Effector memory CD4-positive, alpha-beta T cell (primary cell): ENCODE data around the gene CEP78.

ENCODE experiments used
- DNase-seq, 3 donors: peaks; one replicate each; pipeline ENCODE4 v3.0.0-alpha.2; 2020
- H3K27ac ChIP-seq: 2 replicates; pipeline ENCODE4 v1.7.0; 2013; ENCODE audit warnings: mild to moderate bottlenecking, low read length, moderate library complexity; ENCODE audit not compliant: insufficient read depth, poor library complexity, severe bottlenecking
- H3K27me3 ChIP-seq: replicated peaks from 2 replicates; pipeline ENCODE4 v1.7.0; 2013; ENCODE audit warnings: mild to moderate bottlenecking, low read length; ENCODE audit not compliant: insufficient read depth, control insufficient read depth, poor library complexity, severe bottlenecking
- H3K36me3 ChIP-seq: 2 replicates; pipeline ENCODE4 v1.7.0; 2013; ENCODE audit warnings: mild to moderate bottlenecking, low read length, moderate library complexity; ENCODE audit not compliant: control insufficient read depth, insufficient read depth
- H3K4me1 ChIP-seq: 2 replicates; pipeline ENCODE4 v1.7.0; 2013; ENCODE audit warnings: low read length, mild to moderate bottlenecking; ENCODE audit not compliant: control insufficient read depth, insufficient read depth, poor library complexity, severe bottlenecking
- H3K4me3 ChIP-seq: 2 replicates; pipeline ENCODE4 v1.7.0; 2013; ENCODE audit warnings: low read length, low read depth, mild to moderate bottlenecking; ENCODE audit not compliant: insufficient read depth, poor library complexity, severe bottlenecking
- H3K9me3 ChIP-seq: 2 replicates; pipeline ENCODE4 v1.7.0; 2013; ENCODE audit warnings: mild to moderate bottlenecking, low read length, moderate library complexity; ENCODE audit not compliant: control insufficient read depth

CEP78 gene

DNA sequence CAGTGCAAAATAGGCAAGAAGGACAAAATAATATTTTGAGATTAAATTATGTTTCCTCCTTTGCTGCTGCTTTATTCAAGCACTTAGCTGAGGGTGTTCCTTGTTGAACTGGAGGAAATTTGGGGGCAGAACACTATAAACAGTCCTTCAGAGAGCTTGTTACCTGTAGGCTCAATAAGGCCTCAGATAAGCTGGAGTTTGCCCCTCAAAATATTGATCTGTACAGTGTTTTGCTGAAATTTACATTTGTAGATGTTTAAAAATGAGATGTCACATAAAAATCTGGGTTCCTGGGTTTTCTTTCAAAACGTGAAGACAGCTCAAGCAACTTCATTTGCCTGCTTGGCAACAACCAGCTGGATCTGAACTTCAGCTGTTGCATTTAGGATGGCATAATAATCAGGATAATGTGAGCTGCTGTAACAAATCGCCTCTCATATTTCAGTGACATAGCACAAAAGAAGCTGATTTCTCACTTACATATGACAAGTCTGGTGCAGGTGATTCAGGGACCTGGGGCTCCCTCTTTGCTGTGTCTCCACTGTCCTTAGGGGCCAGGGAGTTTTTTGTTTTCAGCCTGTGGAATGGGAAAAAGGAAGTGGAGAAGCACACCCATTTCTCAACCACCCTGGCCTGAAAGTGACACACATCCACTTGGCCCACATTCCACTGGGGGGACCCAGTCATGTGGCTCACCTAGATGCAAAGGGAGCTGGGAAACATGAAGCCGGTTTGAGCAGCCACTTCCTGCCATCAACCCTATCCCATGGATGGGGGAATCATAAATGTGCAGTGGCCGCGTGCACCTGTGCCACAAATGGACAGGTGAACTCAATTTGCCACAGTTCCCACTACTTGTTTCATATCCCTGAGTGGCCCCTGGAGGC, 58.7 kb downstream of the CEP78 start:
- peaks cover 16% of the 10 kb centered on the region for H3K4me1 ChIP-seq

DNA sequence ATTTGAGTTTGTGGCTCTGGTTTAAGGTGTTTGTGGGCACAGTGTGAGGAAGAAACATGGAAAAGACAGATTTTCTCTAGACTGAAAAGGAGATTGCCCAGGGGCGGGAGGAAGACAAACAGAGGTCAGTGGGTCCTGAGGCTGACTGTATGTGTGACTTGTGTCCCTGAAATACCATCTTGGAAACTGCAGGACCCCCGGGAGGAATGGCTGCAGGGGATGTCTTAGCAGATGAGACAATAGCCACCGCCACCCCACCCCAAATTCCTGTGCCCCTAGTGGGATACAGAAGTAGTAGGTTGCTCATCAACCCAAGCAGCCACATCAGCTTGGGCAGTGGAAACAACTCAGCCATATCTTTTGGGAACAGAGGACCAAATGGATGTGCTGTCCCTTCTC, 59.3 kb downstream of the CEP78 start:
- Histone ChIP-seq H3K4me3 (no peak overlapping the region), H3K36me3 (no peaks in the 10 kb centered on the region), H3K27ac (no peak overlapping the region), H3K9me3 (no peaks in the 10 kb centered on the region), H3K27me3 (no peaks in the 10 kb centered on the region), H3K4me1 (peaks cover 16% of the 10 kb centered on the region)
- DNase-seq = no peak

More for the DNA sequence above, 58.7 kb downstream of the CEP78 start:
- Histone ChIP-seq H3K4me3 (no peak overlapping the region), H3K27me3 (no peaks in the 10 kb centered on the region), H3K36me3 (no peaks in the 10 kb centered on the region), H3K27ac (no peak overlapping the region), H3K9me3 (no peaks in the 10 kb centered on the region)
- DNase-seq = no peak

DNA sequence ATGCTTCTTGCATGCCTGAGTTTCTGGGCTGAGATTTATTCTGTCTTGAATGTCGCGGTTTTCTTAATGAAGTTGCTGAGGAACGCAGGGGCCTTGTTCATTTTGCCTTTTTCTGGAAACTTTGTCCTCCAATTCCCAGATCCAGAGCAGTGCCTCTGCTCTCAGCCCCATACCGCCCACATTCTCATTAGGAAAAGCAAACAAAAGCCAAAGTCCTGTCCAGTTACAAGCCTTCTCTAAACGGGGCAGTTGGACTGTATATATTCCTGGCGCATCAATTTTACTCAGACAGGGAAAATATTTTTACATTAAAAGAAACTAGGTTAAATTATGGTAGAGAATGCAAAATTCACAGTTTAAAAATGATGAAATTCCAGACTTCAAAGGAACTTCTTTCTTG, 59.9 kb downstream of the CEP78 start:
- peak overlapping the region; percentile 77 for H3K4me3 ChIP-seq
- H3K27ac ChIP-seq = no peak overlapping the region
- no peaks in the 10 kb centered on the region for H3K36me3 ChIP-seq
- DNase-seq = no peak
- H3K4me1 ChIP-seq = peaks cover 16% of the 10 kb centered on the region
- no peaks in the 10 kb centered on the region for H3K9me3 ChIP-seq
- no peaks in the 10 kb centered on the region for H3K27me3 ChIP-seq

DNA sequence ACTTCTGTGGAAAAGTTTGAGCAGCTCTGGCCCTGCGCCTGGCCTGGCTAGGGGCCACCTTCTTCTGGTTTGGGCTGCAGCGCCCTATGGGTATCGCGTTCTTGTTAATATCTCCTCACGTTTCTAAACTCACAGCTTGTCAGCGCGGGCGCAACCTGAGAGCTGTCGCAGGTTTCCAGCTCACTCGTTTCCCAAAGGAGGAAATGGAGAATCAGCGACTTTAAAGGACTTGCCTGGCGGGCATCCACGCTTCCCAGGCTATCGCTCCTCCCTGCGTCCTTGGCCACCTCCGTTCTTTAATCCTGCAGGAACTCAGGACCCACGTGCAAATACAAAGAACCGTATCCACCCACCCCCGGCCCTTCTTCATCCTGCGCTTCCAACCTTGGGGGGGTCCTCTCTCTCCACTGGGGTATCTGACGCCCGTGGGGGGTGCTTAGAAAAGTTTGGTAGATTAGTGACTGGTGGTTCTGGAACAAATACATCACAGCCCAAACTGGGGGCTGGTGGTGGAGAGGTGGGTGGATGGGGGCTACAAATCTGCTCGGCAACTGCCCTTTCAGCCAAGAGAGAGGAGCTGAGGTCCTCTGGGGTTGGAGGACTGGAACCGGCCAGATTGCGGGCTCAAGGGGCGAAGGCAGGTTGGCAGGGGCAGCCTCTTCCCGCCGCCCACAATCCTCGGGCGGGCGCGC, 60.5 kb downstream of the CEP78 start:
- Histone ChIP-seq H3K4me3 (peak overlapping the region; percentile 77), H3K4me1 (peaks cover 16% of the 10 kb centered on the region), H3K36me3 (no peaks in the 10 kb centered on the region), H3K27ac (no peak overlapping the region), H3K27me3 (no peaks in the 10 kb centered on the region), H3K9me3 (no peaks in the 10 kb centered on the region)
- no peak for DNase-seq

DNA sequence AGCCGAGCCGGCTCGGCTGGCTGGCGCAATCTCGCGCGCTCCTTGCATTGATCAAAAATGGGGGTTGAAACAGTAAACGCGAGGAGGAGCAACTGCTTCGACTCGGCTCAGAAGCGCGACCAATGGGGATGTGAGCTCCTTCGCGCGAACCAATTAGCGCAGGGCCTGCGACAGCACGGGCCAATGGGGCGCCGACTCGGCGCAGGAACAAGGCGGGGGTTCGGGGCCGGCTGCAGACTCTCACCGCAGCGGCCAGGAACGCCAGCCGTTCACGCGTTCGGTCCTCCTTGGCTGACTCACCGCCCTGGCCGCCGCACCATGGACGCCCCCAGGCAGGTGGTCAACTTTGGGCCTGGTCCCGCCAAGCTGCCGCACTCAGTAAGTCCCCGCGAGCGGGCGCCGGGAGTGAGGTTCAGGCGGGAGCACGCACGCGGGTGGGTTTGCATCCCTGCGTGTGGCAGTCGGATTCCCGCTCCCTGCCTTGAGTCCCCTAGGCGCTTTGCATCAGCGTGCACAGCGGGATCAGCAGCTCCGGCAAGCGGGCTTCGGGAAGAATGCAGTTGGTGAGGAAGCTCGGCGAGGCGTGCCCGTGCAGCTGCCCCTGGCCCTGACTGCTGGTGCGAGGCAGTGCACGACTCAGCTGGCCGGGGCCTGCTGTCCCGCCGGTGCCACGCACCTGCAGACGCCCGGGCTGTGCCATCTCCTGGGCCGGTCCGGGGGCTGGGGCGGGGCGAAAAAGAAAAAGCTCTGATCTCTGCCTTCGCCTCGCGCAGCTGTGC, 61.2 kb downstream of the CEP78 start, which contains the start of gene PSAT1:
PSAT1 (plus strand) TSS at position 233 of the 779 bp plus-strand sequence; CDS start at position 319, 86 bp downstream.
- peak; percentile 74 to 81 (median 81) for DNase-seq
- Histone ChIP-seq H3K27me3 (no peaks in the 10 kb centered on the region), H3K36me3 (no peaks in the 10 kb centered on the region), H3K27ac (no peak within 1 kb of the TSS), H3K9me3 (no peaks in the 10 kb centered on the region), H3K4me3 (peak within 1 kb of the TSS; percentile 77), H3K4me1 (peaks cover 16% of the 10 kb centered on the region)

DNA sequence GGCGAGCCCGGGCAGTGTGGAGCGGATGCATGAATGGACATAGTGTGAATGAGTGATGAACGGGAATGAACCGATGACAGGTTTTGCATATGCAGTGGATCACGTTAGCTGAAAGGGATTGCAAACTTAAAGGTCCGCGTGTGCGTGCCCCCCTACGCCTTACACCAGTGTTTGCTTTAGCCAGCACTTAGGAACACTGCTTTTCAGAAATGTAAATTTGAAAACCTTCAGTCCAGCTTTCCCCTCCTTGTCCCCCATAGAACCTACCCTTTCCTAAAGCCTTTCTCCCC, 61.7 kb downstream of the CEP78 start:
- no peak for DNase-seq
- H3K4me3 ChIP-seq = peak overlapping the region; percentile 77
- no peaks in the 10 kb centered on the region for H3K27me3 ChIP-seq
- H3K4me1 ChIP-seq = peaks cover 16% of the 10 kb centered on the region
- no peaks in the 10 kb centered on the region for H3K36me3 ChIP-seq
- H3K9me3 ChIP-seq = no peaks in the 10 kb centered on the region
- H3K27ac ChIP-seq = no peak overlapping the region

DNA sequence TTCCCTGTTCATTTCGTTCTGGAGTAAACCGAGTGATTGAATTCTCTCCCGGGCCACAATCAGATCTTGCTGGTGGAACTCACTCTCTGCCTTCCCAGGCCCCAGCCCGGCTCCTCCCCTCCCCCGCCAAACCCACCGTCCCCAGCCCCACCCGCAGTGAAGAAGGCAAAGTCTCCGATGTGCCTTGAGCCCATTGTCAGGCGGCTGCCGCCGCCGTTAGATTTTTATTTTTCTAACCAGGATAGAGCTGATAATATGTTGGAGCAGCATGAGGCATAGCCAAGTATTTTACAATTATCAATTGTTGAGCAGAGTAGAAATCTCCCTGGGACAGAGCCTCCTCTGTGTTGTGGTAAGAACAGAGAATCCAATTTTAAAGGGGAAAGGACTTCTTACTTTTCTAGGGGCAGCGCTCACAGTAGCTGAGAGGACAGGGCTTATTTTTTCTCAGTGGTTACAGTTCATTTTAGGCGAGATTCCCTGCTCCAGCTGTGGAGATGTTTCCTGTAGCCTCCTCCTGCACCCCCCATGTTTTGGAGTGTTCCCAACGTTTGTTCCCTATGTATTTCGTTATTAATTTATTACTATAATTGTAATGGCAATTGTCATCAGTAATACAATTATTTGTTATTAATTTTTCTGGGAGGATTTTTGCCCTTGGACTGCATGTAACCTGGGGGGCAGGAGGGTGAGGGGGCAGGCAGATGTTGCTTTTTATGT, 62.3 kb downstream of the CEP78 start:
- Histone ChIP-seq H3K9me3 (no peaks in the 10 kb centered on the region), H3K4me3 (peak overlapping the region; percentile 77), H3K27ac (no peak overlapping the region), H3K4me1 (peaks cover 13% of the 10 kb centered on the region), H3K36me3 (no peaks in the 10 kb centered on the region), H3K27me3 (no peaks in the 10 kb centered on the region)
- no peak for DNase-seq

DNA sequence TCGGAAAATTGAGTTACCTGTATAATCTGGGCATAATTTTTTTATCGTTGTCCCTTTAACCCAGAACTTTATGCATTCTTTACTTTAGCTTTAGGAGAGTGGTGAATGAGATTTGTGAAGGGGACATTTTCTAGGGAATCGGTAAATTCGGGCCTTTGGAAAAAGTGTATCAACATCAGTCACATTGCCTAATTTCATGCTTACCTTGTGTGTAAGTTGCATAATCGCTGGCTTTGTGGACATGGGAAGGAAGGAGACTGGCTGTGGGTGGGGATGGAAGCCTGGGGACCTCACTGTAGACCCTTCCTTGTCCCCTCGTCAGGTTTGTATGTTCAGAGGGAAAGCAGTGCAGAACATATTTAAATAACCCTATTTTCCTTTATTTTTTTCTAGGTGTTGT, 64.3 kb downstream of the CEP78 start:
- H3K27ac ChIP-seq = no peak overlapping the region
- DNase-seq = no peak
- no peaks in the 10 kb centered on the region for H3K27me3 ChIP-seq
- no peak overlapping the region for H3K4me3 ChIP-seq
- H3K4me1 ChIP-seq = peaks cover 13% of the 10 kb centered on the region
- H3K9me3 ChIP-seq = no peaks in the 10 kb centered on the region
- H3K36me3 ChIP-seq = no peaks in the 10 kb centered on the region

DNA sequence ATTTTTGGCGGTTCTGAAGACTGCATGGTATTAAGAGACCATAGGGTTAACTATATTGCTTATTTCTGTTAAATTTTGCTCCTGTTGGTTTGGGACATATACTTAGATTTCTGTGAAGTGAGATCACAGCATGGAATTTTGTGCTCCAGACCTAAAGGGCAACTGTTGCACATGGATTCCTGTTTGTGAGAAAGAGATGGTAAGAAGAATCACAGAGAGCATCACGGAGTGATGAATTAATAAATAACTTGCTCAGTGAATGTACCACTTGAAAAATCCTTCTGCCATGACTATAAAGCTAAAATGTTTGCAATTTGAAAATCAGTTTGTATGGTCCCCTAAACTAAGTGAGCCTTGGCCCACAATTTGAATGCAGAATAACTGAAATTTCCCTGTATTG, 65.6 kb downstream of the CEP78 start:
- no peak for DNase-seq
- Histone ChIP-seq H3K27ac (no peak overlapping the region), H3K4me3 (no peak overlapping the region), H3K36me3 (no peaks in the 10 kb centered on the region), H3K9me3 (no peaks in the 10 kb centered on the region), H3K27me3 (no peaks in the 10 kb centered on the region), H3K4me1 (peaks cover 9% of the 10 kb centered on the region)
